Fibroblast of upper back skin (primary cell): ENCODE data around the gene DCAF10.
"Not testable (repeated sequence)": the region's sequence is repeated elsewhere in the genome, so short reads cannot be mapped to it uniquely, and the experiment has no call there.

Experiments used
- DNase-seq: peaks from one replicate; pipeline ENCODE4 v3.0.0-alpha.2; 2013

DCAF10 gene, protein sequence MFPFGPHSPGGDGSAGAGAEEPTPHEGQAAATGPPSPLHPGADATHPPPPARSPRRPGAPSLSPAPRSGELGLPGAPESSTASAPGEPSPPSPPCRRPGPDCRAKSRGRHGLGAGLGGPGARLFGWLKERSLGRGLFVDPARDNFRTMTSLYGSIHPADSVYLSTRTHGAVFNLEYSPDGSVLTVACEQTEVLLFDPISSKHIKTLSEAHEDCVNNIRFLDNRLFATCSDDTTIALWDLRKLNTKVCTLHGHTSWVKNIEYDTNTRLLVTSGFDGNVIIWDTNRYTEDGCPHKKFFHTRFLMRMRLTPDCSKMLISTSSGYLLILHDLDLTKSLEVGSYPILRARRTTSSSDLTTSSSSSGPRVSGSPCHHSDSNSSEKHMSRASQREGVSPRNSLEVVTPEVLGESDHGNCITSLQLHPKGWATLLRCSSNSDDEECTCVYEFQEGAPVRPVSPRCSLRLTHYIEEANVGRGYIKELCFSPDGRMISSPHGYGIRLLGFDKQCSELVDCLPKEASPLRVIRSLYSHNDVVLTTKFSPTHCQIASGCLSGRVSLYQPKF

DNA sequence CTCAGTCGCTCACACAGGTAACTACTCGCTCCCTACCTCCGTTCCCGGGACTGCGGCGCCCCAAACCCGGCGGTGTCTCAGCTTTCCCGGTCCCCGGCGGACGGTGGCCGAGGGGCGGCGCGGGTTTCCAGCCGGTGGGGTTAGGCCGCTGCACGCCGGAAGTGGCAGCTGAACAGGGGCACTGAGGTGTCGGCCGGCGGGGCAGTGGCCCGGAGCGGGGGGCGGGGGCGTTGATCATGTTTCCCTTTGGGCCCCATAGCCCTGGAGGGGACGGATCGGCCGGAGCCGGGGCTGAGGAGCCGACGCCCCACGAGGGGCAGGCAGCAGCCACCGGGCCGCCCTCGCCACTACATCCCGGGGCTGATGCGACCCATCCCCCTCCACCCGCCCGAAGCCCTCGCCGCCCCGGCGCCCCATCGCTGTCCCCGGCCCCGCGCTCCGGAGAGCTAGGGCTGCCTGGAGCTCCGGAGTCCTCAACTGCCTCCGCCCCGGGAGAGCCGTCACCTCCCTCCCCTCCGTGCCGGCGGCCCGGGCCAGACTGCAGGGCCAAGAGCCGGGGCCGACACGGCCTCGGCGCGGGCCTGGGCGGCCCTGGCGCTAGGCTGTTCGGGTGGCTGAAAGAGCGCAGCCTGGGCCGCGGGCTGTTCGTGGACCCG lies at the start of gene DCAF10:
DCAF10 (plus strand) TSS at position 167 of the 656 bp plus-strand sequence; CDS start at position 237, 70 bp downstream.
- peak; percentile 77 for DNase-seq

GRCh38 chr9:37751186-37751585 lies 49.4 kb upstream of the DCAF10 start:
- no peak for DNase-seq

DNA sequence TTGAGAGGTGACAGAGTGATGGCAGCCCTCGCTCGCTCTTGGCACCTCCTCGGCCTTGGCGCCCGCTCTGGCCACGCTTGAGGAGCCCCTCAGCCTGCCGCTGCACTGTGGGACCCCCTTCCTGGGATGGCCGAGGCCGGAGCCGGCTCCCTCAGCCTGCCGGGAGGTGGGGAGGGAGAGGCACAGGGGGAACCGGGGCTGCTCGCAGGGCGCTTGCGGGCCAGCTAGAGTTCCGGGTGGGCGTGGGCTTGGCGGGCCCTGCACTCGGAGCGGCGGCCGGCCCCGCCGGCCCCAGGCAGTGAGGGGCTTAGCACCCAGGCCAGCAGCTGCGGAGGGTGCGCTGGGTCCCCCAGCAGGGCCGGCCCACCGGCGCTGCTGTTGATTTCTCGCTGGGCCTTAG lies 48.9 kb upstream of the DCAF10 start:
- not testable (repeated sequence) for DNase-seq

DNA sequence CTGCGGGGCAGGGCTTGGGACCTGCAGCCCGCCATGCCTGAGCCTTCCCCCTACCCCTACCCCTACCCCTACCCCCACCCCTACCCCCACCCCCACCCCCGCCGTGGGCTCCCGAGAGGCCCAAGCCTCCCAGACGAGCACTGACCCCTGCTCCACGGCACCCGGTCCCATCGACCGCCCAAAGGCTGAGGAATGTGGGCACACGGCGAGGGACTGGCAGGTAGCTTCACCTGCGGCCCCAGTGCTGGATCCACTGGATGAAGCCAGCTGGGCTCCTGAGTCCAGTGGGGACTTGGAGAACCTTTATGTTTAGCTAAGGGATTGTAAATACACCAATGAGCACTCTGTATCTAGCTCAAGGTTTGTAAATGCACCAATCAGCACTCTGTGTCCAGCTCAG lies 48.5 kb upstream of the DCAF10 start:
- DNase-seq: not testable (repeated sequence)

- DNase-seq: no peak
These were observed 47.7 kb upstream of the DCAF10 start for GRCh38 chr9:37752642-37753488.

GRCh38 chr9:37753489-37754190 lies 47.0 kb upstream of the DCAF10 start, which contains the start of gene TRMT10B:
TRMT10B (plus strand) TSS chr9:37753805; CDS start chr9:37761932, 8,127 bp downstream.
- DNase-seq: peak; percentile 68

GRCh38 chr9:37758747-37759146 lies 41.9 kb upstream of the DCAF10 start:
- no peak for DNase-seq

GRCh38 chr9:37760416-37761161 lies 40.0 kb upstream of the DCAF10 start:
- peak; percentile 68 for DNase-seq

DNA sequence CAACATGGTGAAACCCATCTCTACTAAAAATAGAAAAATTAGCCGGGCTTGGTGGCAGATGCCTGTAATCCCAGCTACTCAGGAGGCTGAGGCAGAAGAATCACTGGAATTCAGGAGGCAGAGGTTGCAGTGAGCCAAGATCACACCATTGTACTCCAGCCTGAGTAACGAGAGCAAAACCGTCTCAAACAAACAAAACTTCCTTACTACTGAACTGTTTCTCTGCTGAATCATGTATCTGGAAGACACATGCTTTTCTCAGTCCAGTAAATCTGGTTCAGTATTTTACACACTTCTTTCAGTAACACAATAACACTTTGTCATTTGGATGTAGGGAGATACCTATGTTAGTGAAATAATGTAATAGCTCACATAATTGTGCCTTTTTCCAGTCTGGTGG lies 39.1 kb upstream of the DCAF10 start:
- peak; percentile 62 for DNase-seq

GRCh38 chr9:37765263-37765662 lies 35.3 kb upstream of the DCAF10 start:
- DNase-seq: not testable (repeated sequence)

DNA sequence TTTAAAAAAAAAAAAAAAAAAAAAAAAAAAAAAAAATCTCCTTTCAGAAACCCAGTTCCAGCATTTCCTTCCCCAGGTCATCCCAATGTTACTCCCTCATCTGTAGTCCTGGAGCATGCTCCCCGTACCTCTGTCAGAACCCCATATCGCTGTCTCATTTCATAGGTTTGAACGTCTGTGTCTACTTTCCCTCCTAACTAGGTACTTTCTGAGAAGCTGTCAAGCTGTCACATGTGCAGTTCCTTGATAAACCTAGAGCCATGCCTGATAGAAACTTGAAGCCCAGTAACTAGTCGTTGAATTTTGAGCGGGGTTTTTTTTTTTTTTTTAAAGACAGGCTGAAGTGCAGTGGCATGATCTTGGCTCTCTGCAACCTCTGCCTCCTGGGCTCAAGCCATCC lies 31.3 kb upstream of the DCAF10 start:
- DNase-seq: no peak

DNA sequence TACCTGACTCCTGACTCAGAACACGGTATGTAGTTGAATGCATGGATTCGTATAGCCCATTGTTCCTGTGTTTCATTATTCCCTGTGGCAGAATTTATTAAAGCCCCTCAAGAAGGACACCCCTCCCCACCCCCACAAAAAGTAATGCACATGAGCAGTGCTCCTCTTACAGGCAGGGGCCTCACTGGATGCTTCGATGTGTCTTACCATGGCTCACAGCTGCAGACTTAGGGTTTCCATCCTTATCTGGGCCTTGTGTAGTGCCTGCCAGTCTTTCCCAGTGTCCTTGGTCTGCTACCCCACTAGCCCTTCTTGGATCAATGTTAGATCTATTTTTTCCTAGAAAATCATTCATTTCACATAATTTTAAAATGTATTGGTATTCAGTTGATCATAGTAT lies 30.6 kb upstream of the DCAF10 start:
- DNase-seq: no peak

GRCh38 chr9:37775216-37775919 lies 25.2 kb upstream of the DCAF10 start:
- no peak for DNase-seq

DNA sequence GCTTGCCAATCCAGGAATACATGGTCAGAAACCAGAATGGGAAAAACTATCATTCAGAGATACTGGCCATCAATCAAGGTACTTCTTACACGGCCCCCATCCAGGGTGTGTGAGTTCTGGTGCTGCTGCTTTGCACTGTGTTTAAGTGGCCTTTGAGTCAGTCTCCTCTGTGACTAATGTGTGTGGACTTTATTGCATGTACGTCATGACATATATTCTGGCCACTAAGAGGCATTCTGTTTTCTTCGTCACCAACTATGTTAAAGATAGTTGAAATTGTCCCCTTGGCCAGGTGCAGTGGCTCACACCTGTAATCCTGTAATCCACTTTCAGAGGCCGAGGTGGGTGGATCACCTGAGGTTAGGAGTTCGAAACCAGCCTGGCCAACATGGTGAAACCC lies 24.3 kb upstream of the DCAF10 start:
- DNase-seq: no peak

GRCh38 chr9:37778534-37778933 lies 22.1 kb upstream of the DCAF10 start:
- DNase-seq: no peak

GRCh38 chr9:37784291-37784615 lies 16.3 kb upstream of the DCAF10 start:
- no peak for DNase-seq

DNA sequence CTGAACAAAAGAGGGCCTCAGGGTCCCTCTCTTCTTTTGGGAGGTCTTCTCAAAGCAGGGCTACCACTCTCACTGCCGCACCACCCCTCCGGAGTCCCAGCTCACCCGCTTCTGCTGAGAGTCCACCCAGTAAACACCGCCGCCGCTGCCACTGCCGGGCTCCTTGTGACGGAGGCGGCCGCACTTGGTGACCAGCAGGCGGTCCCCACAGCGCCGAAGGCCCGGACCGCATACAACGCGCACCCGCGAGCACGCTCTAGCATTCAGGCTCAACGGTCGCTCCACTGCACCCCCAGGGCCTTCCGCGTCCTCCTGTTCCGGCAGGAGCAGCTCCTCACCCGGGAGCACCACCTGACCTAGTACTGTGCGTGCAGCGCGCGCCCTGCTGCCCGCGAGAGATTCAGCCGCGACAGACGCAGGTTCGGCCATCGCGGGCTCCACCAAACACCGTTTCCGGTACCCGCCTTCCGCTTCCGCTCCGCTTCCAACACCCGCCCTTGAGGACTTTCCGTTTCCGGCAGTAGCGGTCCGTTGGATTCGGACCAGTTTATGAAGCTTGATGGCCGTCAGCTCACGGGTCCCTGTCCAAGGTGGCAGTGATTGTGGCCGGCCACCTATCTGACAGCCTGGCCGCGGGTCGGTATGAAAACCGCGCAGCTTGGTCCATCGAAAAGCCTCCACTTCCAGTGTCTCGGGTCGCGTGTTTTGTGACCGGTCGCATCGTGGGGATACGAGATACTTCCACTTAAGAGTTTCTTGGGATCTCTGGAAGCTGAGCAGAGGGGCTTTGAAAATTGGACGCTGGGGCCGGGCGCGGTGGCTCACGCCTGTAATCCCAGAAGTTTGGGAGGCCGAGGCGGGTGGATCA lies 15.7 kb upstream of the DCAF10 start, which contains the start of gene EXOSC3:
EXOSC3 (minus strand) TSS at position 449 of the 868 bp plus-strand sequence; CDS start at position 429, 20 bp downstream.
- peak; percentile 88 for DNase-seq

GRCh38 chr9:37787059-37787458 lies 13.5 kb upstream of the DCAF10 start:
- DNase-seq: no peak

GRCh38 chr9:37788332-37788731 lies 12.3 kb upstream of the DCAF10 start:
- DNase-seq: no peak

DNA sequence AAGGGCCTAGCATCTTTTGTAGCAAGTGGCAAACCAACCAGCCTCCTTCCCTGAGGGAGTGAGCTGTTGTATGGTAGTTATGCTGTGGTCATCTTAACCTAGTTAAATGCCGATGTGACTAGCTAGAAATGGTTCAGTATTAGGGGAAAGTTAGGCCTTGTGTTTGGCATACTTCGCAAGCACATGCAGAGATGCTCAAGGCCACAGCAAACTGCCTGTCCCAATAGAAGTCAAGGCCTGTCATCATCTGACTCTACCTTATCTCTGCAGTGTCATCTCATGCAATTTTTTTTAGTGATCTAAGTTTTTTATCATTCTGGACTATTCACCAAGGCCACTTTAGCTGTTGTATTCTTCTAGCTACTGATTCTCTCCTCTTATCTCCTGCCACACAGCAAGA lies 10.5 kb upstream of the DCAF10 start:
- no peak for DNase-seq
